ENCODE measurements around the gene KRT72. TPM values are rescaled to one million over a fixed set of nuclear protein-coding genes. Genes with fewer than 3 reads are reported as not detected.

The KRT72 gene
- polyA plus RNA-seq, 6 donors from 2014 or later, result not detected

Other genes with a start within 250 kb of the KRT72 start
- not detected for gene KRT85, start 234.0 kb downstream of the KRT72 start, polyA plus RNA-seq (ENCODE audit: low read depth in 6 of 6)
- gene KRT84, start 215.8 kb downstream of the KRT72 start, polyA plus RNA-seq (ENCODE audit: low read depth in 6 of 6), result not detected
- gene KRT82, start 195.1 kb downstream of the KRT72 start, polyA plus RNA-seq (ENCODE audit: low read depth in 6 of 6), result not detected
- gene KRT75, start 167.1 kb downstream of the KRT72 start, polyA plus RNA-seq (ENCODE audit: low read depth in 6 of 6), result not detected
- gene KRT6B, start 149.3 kb downstream of the KRT72 start, polyA plus RNA-seq (ENCODE audit: low read depth in 6 of 6), result not detected
- not detected for gene KRT6C, start 127.7 kb downstream of the KRT72 start, polyA plus RNA-seq (ENCODE audit: low read depth in 6 of 6)
- not detected for gene KRT6A, start 108.2 kb downstream of the KRT72 start, polyA plus RNA-seq (ENCODE audit: low read depth in 6 of 6)
- gene KRT5, start 81.1 kb downstream of the KRT72 start, polyA plus RNA-seq (ENCODE audit: low read depth in 6 of 6), result not detected
- not detected for gene KRT71, start 48.3 kb downstream of the KRT72 start, polyA plus RNA-seq (ENCODE audit: low read depth in 6 of 6)
- gene KRT74, start 27.6 kb downstream of the KRT72 start, polyA plus RNA-seq (ENCODE audit: low read depth in 6 of 6), result not detected
- not detected for gene KRT73, start 17.1 kb upstream of the KRT72 start, polyA plus RNA-seq (ENCODE audit: low read depth in 6 of 6)
- gene KRT2, start 50.7 kb upstream of the KRT72 start, polyA plus RNA-seq (ENCODE audit: low read depth in 6 of 6), result not detected
- under 1 TPM in 1 of 6 donors, not detected in 5; 0.44 TPM for gene KRT1, start 78.9 kb upstream of the KRT72 start, polyA plus RNA-seq (ENCODE audit: low read depth in 6 of 6)
- not detected for gene KRT77, start 102.1 kb upstream of the KRT72 start, polyA plus RNA-seq (ENCODE audit: low read depth in 6 of 6)
- not detected for gene KRT76, start 175.9 kb upstream of the KRT72 start, polyA plus RNA-seq (ENCODE audit: low read depth in 6 of 6)
- not detected for gene KRT3, start 194.7 kb upstream of the KRT72 start, polyA plus RNA-seq (ENCODE audit: low read depth in 6 of 6)
- gene KRT4, start 212.7 kb upstream of the KRT72 start, polyA plus RNA-seq (ENCODE audit: low read depth in 6 of 6), result not detected
- not detected for gene KRT79, start 232.8 kb upstream of the KRT72 start, polyA plus RNA-seq (ENCODE audit: low read depth in 6 of 6)
- not detected for gene KRT78, start 247.5 kb upstream of the KRT72 start, polyA plus RNA-seq (ENCODE audit: low read depth in 6 of 6)

Data from naive B cell (primary cell).